Activated CD8-positive, alpha-beta T cell treated with anti-CD3 and anti-CD28 coated beads for 36 hours (primary cell): Measurements from ENCODE around the gene MAPK4. TPM values are rescaled to one million over a fixed set of nuclear protein-coding genes. Genes with fewer than 3 reads are reported as not detected.

Source experiments
- ATAC-seq: fragments of 200-7000 bp; cut with Tn5 transposase; one replicate; pipeline ENCODE4 v1.10.0; 2021; ENCODE audit warnings: mild to moderate bottlenecking, moderate library complexity
- CTCF ChIA-PET: fragments of 350-600 bp; sonication (Branson Sonifier 250); formaldehyde crosslinking; loops from one replicate; lab custom pipeline; 2021; ENCODE audit warnings: antibody characterized with exemption; lab: Charles Lee
- POLR2A ChIA-PET: fragments of 350-600 bp; sonication (Branson Sonifier 250); formaldehyde crosslinking; loops from one replicate; lab custom pipeline; 2021; ENCODE audit warnings: antibody characterized with exemption; lab: Charles Lee
- DNase-seq: peaks from one replicate; pipeline ENCODE4 v3.0.0-alpha.2; 2020
- H3K27ac Mint-ChIP-seq: one replicate; pipeline ENCODE4 v1.8.0; 2021; ENCODE audit warnings: mild to moderate bottlenecking, mixed read lengths
- H3K27me3 Mint-ChIP-seq: one replicate; pipeline ENCODE4 v1.8.0; 2021; ENCODE audit warnings: mixed read lengths
- H3K36me3 Mint-ChIP-seq: one replicate; pipeline ENCODE4 v1.8.0; 2021; ENCODE audit warnings: low read depth, mixed read lengths
- H3K4me1 Mint-ChIP-seq: one replicate; pipeline ENCODE4 v1.8.0; 2021; ENCODE audit warnings: low read depth, mixed read lengths
- H3K4me3 Mint-ChIP-seq: one replicate; pipeline ENCODE4 v1.8.0; 2021; ENCODE audit warnings: mild to moderate bottlenecking, moderate library complexity, mixed read lengths
- H3K9me3 Mint-ChIP-seq: one replicate; pipeline ENCODE4 v1.8.0; 2021; ENCODE audit warnings: mixed read lengths
- CTCF ChIP-seq: fragments of 200-600 bp; IDR thresholded peaks from one replicate; pipeline ENCODE4 v1.8.0; 2022; ENCODE audit warnings: antibody characterized with exemption, mild to moderate bottlenecking
- intact Hi-C: fragments of 100-400 bp; cut with micrococcal nuclease; formaldehyde crosslinking; loops from one replicate; pipeline ENCODE4 v1.10.0; 2022
- total RNA-seq, 2 experiments: library from RNA; stranded (reverse); gene quantifications; one replicate each; pipeline ENCODE4 v1.2.3, GENCODE V29; 2021

Gene MAPK4
- total RNA-seq, 2 experiments from 2014 or later, result not detected

- ChIA-PET CTCF (no interaction called here), POLR2A (no interaction called here)
- Mint-ChIP-seq H3K9me3 (no peaks in the 10 kb centered on the region), H3K4me1 (no peaks in the 10 kb centered on the region), H3K27ac (no peak overlapping the region), H3K27me3 (peaks cover 9% of the 10 kb centered on the region), H3K4me3 (no peak overlapping the region), H3K36me3 (no peaks in the 10 kb centered on the region)
- no peak for TF ChIP-seq CTCF
- no peak for ATAC-seq
- intact Hi-C loops, result no loop called here
- no peak for DNase-seq
Observed at GRCh38 chr18:50750546-50750945, 190.7 kb downstream of the MAPK4 start.

- Mint-ChIP-seq H3K27ac (no peak overlapping the region), H3K4me3 (no peak overlapping the region), H3K36me3 (no peaks in the 10 kb centered on the region), H3K27me3 (peaks cover 10% of the 10 kb centered on the region), H3K4me1 (no peaks in the 10 kb centered on the region), H3K9me3 (no peaks in the 10 kb centered on the region)
- ATAC-seq (no peak), DNase-seq (no peak)
- TF ChIP-seq CTCF, result no peak
- POLR2A ChIA-PET, result no interaction called here
- intact Hi-C loops, result no loop called here
- CTCF ChIA-PET, result no interaction called here
Observed at GRCh38 chr18:50751490-50751889, 191.6 kb downstream of the MAPK4 start.

GRCh38 chr18:50751947-50752346 is 192.1 kb downstream of the MAPK4 start:
- DNase-seq, result no peak
- Mint-ChIP-seq H3K4me3 (no peak overlapping the region), H3K27me3 (peaks cover 10% of the 10 kb centered on the region), H3K27ac (no peak overlapping the region), H3K9me3 (no peaks in the 10 kb centered on the region), H3K36me3 (no peaks in the 10 kb centered on the region), H3K4me1 (no peaks in the 10 kb centered on the region)
- no peak for TF ChIP-seq CTCF
- no peak for ATAC-seq
- POLR2A ChIA-PET, result no interaction called here
- intact Hi-C loops, result no loop called here
- CTCF ChIA-PET, result no interaction called here

GRCh38 chr18:50753311-50753710 is 193.4 kb downstream of the MAPK4 start:
- ATAC-seq, result no peak
- ChIA-PET CTCF (no interaction called here), POLR2A (no interaction called here)
- H3K4me3 Mint-ChIP-seq, result no peak overlapping the region
- no peaks in the 10 kb centered on the region for H3K9me3 Mint-ChIP-seq
- no peak overlapping the region for H3K27ac Mint-ChIP-seq
- intact Hi-C loops, result no loop called here
- H3K36me3 Mint-ChIP-seq, result no peaks in the 10 kb centered on the region
- H3K27me3 Mint-ChIP-seq, result peaks cover 11% of the 10 kb centered on the region
- TF ChIP-seq CTCF, result no peak
- no peak for DNase-seq
- no peaks in the 10 kb centered on the region for H3K4me1 Mint-ChIP-seq

GRCh38 chr18:50754297-50754696 is 194.4 kb downstream of the MAPK4 start:
- DNase-seq (no peak), ATAC-seq (no peak)
- H3K4me3 Mint-ChIP-seq, result no peak overlapping the region
- ChIA-PET CTCF (no interaction called here), POLR2A (no interaction called here)
- H3K4me1 Mint-ChIP-seq, result no peaks in the 10 kb centered on the region
- H3K27me3 Mint-ChIP-seq, result peaks cover 11% of the 10 kb centered on the region
- intact Hi-C loops, result no loop called here
- no peaks in the 10 kb centered on the region for H3K36me3 Mint-ChIP-seq
- TF ChIP-seq CTCF, result no peak
- no peaks in the 10 kb centered on the region for H3K9me3 Mint-ChIP-seq
- H3K27ac Mint-ChIP-seq, result no peak overlapping the region
